ENCODE measurements around the gene RAPSN. TPM values are rescaled to one million over a fixed set of nuclear protein-coding genes. Genes with fewer than 3 reads are reported as not detected.

The RAPSN gene
- total RNA-seq, 1 experiment from 2014 or later, result not detected

- DNase-seq (ENCODE audit: low read depth), result no peak
Observed at GRCh38 chr11:47434011-47434786, 14.7 kb downstream of the RAPSN start.

GRCh38 chr11:47433157-47433556 is 15.8 kb downstream of the RAPSN start:
- no peak for DNase-seq (ENCODE audit: low read depth)

GRCh38 chr11:47431356-47432083 is 17.4 kb downstream of the RAPSN start:
- no peak for DNase-seq (ENCODE audit: low read depth)

- no peak for DNase-seq (ENCODE audit: low read depth)
Observed at GRCh38 chr11:47430524-47430923, 18.4 kb downstream of the RAPSN start.

- peak; percentile 97 for DNase-seq (ENCODE audit: low read depth)
Observed at GRCh38 chr11:47426062-47426956, 22.6 kb downstream of the RAPSN start, which contains the start of gene PSMC3. Gene PSMC3, minus strand, starts transcription at chr11:47426439. Its CDS starts 160 bp downstream, at chr11:47426279.

- DNase-seq (ENCODE audit: low read depth), result no peak
Observed at GRCh38 chr11:47425611-47426010, 23.3 kb downstream of the RAPSN start.

- DNase-seq (ENCODE audit: low read depth), result no peak
Observed at GRCh38 chr11:47418454-47419259, 30.3 kb downstream of the RAPSN start.

- DNase-seq (ENCODE audit: low read depth), result no peak
Observed at GRCh38 chr11:47417712-47418111, 31.2 kb downstream of the RAPSN start.

- peak; percentile 96 for DNase-seq (ENCODE audit: low read depth)
Observed at GRCh38 chr11:47415949-47416472, 32.9 kb downstream of the RAPSN start.

- DNase-seq (ENCODE audit: low read depth), result no peak
Observed at GRCh38 chr11:47415091-47415854, 33.7 kb downstream of the RAPSN start.

- DNase-seq (ENCODE audit: low read depth), result no peak
Observed at GRCh38 chr11:47414685-47415070, 34.3 kb downstream of the RAPSN start.

GRCh38 chr11:47413908-47414684 is 34.8 kb downstream of the RAPSN start:
- DNase-seq (ENCODE audit: low read depth), result peak; percentile 43

GRCh38 chr11:47413351-47413750 is 35.6 kb downstream of the RAPSN start:
- no peak for DNase-seq (ENCODE audit: low read depth)

- peak; percentile 62 for DNase-seq (ENCODE audit: low read depth)
Observed at GRCh38 chr11:47411884-47412746, 36.8 kb downstream of the RAPSN start.

GRCh38 chr11:47410370-47411264 is 38.3 kb downstream of the RAPSN start:
- no peak for DNase-seq (ENCODE audit: low read depth)

- peak; percentile 47 for DNase-seq (ENCODE audit: low read depth)
Observed at GRCh38 chr11:47409440-47410369, 39.2 kb downstream of the RAPSN start.

Data from Daoy (cell line).